ENCODE data around the gene GANAB. TPM values are rescaled to one million over a fixed set of nuclear protein-coding genes. Genes with fewer than 3 reads are reported as not detected.
A peak's percentile ranks its signal among the peaks of the same experiment; 100 is the strongest.

GANAB gene
- total and polyA plus RNA-seq, 2 of the 13 experiments (the other 11 are each of a cell fraction or from before 2014, with no cell fraction given): 99.5 to 234 TPM

DNA sequence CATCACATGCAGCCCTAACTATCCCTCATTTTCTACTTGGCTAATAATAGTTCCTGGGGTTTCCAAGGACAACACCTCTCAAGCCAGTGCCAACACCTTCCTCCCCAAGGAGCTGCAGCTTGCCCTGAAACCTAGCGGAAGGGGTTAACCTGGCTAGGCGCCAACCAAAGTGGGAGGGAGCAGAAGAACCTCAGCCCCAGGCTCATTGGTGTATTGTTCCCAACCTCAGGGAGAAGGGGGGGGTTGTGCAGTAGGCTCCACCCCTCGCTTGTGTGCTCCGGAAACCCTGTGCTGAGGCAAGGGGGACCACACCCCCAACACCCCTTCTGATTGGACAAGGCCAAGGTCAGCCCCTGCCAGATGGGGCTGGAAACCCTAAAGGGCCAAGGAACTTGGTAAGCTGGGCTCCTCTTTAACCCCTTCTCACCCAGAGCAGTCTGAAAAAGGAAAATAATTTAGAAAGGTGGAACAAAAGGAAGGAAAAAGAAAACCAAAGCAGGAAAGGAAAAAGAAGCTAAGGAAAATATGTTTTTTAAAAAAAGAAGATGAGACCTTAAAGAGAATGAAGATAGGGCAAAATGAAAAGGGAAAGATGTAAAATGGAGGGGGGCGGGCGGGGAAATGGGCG, 47.2 kb downstream of the GANAB start (continued):
- TF ChIP-seq, protein P1, sequence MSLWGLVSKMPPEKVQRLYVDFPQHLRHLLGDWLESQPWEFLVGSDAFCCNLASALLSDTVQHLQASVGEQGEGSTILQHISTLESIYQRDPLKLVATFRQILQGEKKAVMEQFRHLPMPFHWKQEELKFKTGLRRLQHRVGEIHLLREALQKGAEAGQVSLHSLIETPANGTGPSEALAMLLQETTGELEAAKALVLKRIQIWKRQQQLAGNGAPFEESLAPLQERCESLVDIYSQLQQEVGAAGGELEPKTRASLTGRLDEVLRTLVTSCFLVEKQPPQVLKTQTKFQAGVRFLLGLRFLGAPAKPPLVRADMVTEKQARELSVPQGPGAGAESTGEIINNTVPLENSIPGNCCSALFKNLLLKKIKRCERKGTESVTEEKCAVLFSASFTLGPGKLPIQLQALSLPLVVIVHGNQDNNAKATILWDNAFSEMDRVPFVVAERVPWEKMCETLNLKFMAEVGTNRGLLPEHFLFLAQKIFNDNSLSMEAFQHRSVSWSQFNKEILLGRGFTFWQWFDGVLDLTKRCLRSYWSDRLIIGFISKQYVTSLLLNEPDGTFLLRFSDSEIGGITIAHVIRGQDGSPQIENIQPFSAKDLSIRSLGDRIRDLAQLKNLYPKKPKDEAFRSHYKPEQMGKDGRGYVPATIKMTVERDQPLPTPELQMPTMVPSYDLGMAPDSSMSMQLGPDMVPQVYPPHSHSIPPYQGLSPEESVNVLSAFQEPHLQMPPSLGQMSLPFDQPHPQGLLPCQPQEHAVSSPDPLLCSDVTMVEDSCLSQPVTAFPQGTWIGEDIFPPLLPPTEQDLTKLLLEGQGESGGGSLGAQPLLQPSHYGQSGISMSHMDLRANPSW (CRISPR knock-in tag; IDR thresholded peaks at IDR 0.05; ENCODE audit: borderline replicate concordance): 0 out of 2 replicates have a peak, but pooled peaks have one; percentile 36
- TF ChIP-seq JUND (CRISPR knock-in tag; IDR thresholded peaks at IDR 0.05) (no peak), ZNF678 (CRISPR knock-in tag; IDR thresholded peaks at IDR 0.05) (no peak), SIN3B (IDR thresholded peaks at IDR 0.05; ENCODE audit: low read length) (no peak), PHF8 (CRISPR knock-in tag; IDR thresholded peaks at IDR 0.05) (no peak), NFYB (CRISPR knock-in tag; IDR thresholded peaks at IDR 0.05) (peak; percentile 83), ASH2L (IDR thresholded peaks at IDR 0.05; ENCODE audit: insufficient read length, low read depth, low read length) (peak; percentile 52), SMARCE1 (IDR thresholded peaks at IDR 0.05; ENCODE audit: borderline replicate concordance) (no peak), ZNF501 (CRISPR knock-in tag; IDR thresholded peaks at IDR 0.05) (peak; percentile 39; the same call in 1 of the 2 replicates), KDM4B (CRISPR knock-in tag; IDR thresholded peaks at IDR 0.05) (0 out of 2 replicates have a peak, but pooled peaks have one; percentile 44), KMT2A (CRISPR knock-in tag; IDR thresholded peaks at IDR 0.05) (no peak), ATF7-NPFF (CRISPR knock-in tag; IDR thresholded peaks at IDR 0.05; ENCODE audit: low read depth) (no peak), ZNF543 (CRISPR knock-in tag; IDR thresholded peaks at IDR 0.05) (no peak), ATRX (CRISPR knock-in tag; IDR thresholded peaks at IDR 0.05; ENCODE audit: borderline replicate concordance) (no peak), ZNF20 (CRISPR knock-in tag; IDR thresholded peaks at IDR 0.05) (no peak), ZNF260 (CRISPR knock-in tag; IDR thresholded peaks at IDR 0.05; ENCODE audit: borderline replicate concordance, low read depth) (no peak), ADNP (CRISPR knock-in tag; IDR thresholded peaks at IDR 0.05) (no peak), ZNF367 (CRISPR knock-in tag; IDR thresholded peaks at IDR 0.05; ENCODE audit: borderline replicate concordance) (no peak), HOXA3 (CRISPR knock-in tag; IDR thresholded peaks at IDR 0.05) (peak; percentile 78)
- TF ChIP-seq, protein P2, sequence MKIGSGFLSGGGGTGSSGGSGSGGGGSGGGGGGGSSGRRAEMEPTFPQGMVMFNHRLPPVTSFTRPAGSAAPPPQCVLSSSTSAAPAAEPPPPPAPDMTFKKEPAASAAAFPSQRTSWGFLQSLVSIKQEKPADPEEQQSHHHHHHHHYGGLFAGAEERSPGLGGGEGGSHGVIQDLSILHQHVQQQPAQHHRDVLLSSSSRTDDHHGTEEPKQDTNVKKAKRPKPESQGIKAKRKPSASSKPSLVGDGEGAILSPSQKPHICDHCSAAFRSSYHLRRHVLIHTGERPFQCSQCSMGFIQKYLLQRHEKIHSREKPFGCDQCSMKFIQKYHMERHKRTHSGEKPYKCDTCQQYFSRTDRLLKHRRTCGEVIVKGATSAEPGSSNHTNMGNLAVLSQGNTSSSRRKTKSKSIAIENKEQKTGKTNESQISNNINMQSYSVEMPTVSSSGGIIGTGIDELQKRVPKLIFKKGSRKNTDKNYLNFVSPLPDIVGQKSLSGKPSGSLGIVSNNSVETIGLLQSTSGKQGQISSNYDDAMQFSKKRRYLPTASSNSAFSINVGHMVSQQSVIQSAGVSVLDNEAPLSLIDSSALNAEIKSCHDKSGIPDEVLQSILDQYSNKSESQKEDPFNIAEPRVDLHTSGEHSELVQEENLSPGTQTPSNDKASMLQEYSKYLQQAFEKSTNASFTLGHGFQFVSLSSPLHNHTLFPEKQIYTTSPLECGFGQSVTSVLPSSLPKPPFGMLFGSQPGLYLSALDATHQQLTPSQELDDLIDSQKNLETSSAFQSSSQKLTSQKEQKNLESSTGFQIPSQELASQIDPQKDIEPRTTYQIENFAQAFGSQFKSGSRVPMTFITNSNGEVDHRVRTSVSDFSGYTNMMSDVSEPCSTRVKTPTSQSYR (CRISPR knock-in tag; IDR thresholded peaks at IDR 0.05; ENCODE audit: borderline replicate concordance): peak; percentile 59; the same call in 1 of the 2 replicates
- TF ChIP-seq, protein P3, sequence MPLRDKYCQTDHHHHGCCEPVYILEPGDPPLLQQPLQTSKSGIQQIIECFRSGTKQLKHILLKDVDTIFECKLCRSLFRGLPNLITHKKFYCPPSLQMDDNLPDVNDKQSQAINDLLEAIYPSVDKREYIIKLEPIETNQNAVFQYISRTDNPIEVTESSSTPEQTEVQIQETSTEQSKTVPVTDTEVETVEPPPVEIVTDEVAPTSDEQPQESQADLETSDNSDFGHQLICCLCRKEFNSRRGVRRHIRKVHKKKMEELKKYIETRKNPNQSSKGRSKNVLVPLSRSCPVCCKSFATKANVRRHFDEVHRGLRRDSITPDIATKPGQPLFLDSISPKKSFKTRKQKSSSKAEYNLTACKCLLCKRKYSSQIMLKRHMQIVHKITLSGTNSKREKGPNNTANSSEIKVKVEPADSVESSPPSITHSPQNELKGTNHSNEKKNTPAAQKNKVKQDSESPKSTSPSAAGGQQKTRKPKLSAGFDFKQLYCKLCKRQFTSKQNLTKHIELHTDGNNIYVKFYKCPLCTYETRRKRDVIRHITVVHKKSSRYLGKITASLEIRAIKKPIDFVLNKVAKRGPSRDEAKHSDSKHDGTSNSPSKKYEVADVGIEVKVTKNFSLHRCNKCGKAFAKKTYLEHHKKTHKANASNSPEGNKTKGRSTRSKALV (CRISPR knock-in tag; IDR thresholded peaks at IDR 0.05): no peak
